Hepatocyte (in vitro differentiated cells): ENCODE measurements around the gene NMNAT2. TPM values are rescaled to one million over a fixed set of nuclear protein-coding genes. Genes with fewer than 3 reads are reported as not detected.

Source experiments
- DNase-seq: peaks from one replicate; pipeline ENCODE4 v3.0.0-alpha.2; 2016; ENCODE audit warnings: low spot score
- H2AFZ ChIP-seq: fragments of 200-600 bp; sonication (generic); 2 replicates; pipeline ENCODE4 v1.6.0; 2016; ENCODE audit warnings: antibody characterized with exemption, mild to moderate bottlenecking
- H3K27ac ChIP-seq: fragments of 200-600 bp; sonication (generic); 2 replicates; pipeline ENCODE4 v1.5.1; 2016; ENCODE audit warnings: mild to moderate bottlenecking
- H3K27me3 ChIP-seq: fragments of 200-600 bp; sonication (generic); 2 replicates; pipeline ENCODE4 v1.6.1; 2016
- H3K36me3 ChIP-seq: fragments of 200-600 bp; sonication (generic); replicated peaks from 2 replicates; pipeline ENCODE4 v1.5.1; 2016; ENCODE audit warnings: low read depth; ENCODE audit not compliant: insufficient read depth
- H3K4me1 ChIP-seq: fragments of 200-600 bp; sonication (generic); 2 replicates; pipeline ENCODE4 v1.5.1; 2016; ENCODE audit warnings: mild to moderate bottlenecking, moderate library complexity; ENCODE audit not compliant: insufficient read depth
- H3K4me2 ChIP-seq: fragments of 200-600 bp; sonication (generic); 2 replicates; pipeline ENCODE4 v1.6.0; 2016
- H3K4me3 ChIP-seq: fragments of 200-600 bp; sonication (generic); 2 replicates; pipeline ENCODE4 v1.5.1; 2016; ENCODE audit warnings: mild to moderate bottlenecking
- H3K79me2 ChIP-seq: fragments of 200-600 bp; sonication (generic); 2 replicates; pipeline ENCODE4 v1.6.0; 2017; ENCODE audit warnings: mild to moderate bottlenecking
- H3K9me2 ChIP-seq: fragments of 200-600 bp; sonication (generic); replicated peaks from 2 replicates; pipeline ENCODE4 v1.6.0; 2017; ENCODE audit warnings: mild to moderate bottlenecking; ENCODE audit not compliant: insufficient read depth
- H3K9me3 ChIP-seq: fragments of 200-600 bp; sonication (generic); 2 replicates; pipeline ENCODE4 v1.5.1; 2016; ENCODE audit warnings: low read depth, mild to moderate bottlenecking
- H4K20me1 ChIP-seq: fragments of 200-600 bp; sonication (generic); 2 replicates; pipeline ENCODE4 v1.6.0; 2016; ENCODE audit warnings: mild to moderate bottlenecking; ENCODE audit not compliant: insufficient read depth, poor library complexity, severe bottlenecking
- EZH2 ChIP-seq: fragments of 200-600 bp; sonication (generic); IDR thresholded peaks from 2 replicates; pipeline ENCODE4 v1.6.1; 2016; ENCODE audit warnings: antibody characterized with exemption, mild to moderate bottlenecking, borderline replicate concordance
- EZH2phosphoT487 ChIP-seq: fragments of 200-600 bp; sonication (generic); IDR thresholded peaks from one replicate; pipeline ENCODE4 v1.6.1; 2018; ENCODE audit warnings: antibody characterized with exemption, mild to moderate bottlenecking, low read depth, moderate library complexity; ENCODE audit not compliant: unreplicated experiment, severe bottlenecking
- WGBS: methylation state at CpG from one replicate; pipeline ENCODE4 v1.1.6; 2016; ENCODE audit warnings: low lambda C conversion rate; ENCODE audit errors: missing lambda C conversion rate; 5-methylcytosine and 5-hydroxymethylcytosine counted together
- polyA plus RNA-seq: library from polyadenylated mRNA; unstranded; fragments of >200 nt; fragmentation: Nextera tagmentation; extraction: Ambion mirVana; gene quantifications from 2 replicates; pipeline ENCODE4 v1.2.1, GENCODE V29; 2016
- total RNA-seq: library from RNA; depleted of rRNA; stranded (reverse); fragments of >200 nt; gene quantifications from 2 replicates; pipeline ENCODE4 v1.2.3, GENCODE V29; 2014
- TF ChIP-seq, protein P1 (sequence below): fragments of 200-600 bp; sonication (generic); IDR thresholded peaks from 2 replicates; pipeline ENCODE4 v1.5.1; 2016; ENCODE audit warnings: antibody characterized with exemption, mild to moderate bottlenecking; ENCODE audit not compliant: poor library complexity

NMNAT2 gene
- total and polyA plus RNA-seq, 2 experiments from 2014 or later: 0.66 to 1.00 TPM

DNA sequence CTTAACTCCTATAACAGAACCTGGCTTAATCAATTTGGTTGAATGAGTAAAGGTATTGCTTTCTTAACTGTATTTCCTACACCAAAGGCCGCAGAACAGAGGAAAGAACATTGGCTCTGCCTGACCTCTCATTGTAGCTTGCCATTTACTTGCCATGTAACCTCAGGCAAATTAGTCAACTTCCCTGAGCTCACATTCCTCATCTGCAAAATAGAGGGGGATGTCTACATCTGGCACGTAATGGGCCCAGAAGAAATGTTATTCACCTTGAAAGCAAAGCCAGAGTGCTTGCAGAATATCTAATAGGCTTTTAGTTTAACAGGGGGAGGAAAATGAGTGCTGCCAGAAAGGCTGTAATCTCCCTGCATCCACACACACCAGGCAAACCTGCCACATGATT lies 187.8 kb downstream of the NMNAT2 start:
- no peak overlapping the region for H3K4me2 ChIP-seq
- H2AFZ ChIP-seq: no peak overlapping the region
- peaks cover 13% of the 10 kb centered on the region for H3K4me1 ChIP-seq
- H3K9me2 ChIP-seq: no peaks in the 10 kb centered on the region
- no peaks in the 10 kb centered on the region for H3K36me3 ChIP-seq
- no peaks in the 10 kb centered on the region for H4K20me1 ChIP-seq
- TF ChIP-seq EZH2 (no peak), EZH2phosphoT487 (no peak)
- TF ChIP-seq, protein P1, sequence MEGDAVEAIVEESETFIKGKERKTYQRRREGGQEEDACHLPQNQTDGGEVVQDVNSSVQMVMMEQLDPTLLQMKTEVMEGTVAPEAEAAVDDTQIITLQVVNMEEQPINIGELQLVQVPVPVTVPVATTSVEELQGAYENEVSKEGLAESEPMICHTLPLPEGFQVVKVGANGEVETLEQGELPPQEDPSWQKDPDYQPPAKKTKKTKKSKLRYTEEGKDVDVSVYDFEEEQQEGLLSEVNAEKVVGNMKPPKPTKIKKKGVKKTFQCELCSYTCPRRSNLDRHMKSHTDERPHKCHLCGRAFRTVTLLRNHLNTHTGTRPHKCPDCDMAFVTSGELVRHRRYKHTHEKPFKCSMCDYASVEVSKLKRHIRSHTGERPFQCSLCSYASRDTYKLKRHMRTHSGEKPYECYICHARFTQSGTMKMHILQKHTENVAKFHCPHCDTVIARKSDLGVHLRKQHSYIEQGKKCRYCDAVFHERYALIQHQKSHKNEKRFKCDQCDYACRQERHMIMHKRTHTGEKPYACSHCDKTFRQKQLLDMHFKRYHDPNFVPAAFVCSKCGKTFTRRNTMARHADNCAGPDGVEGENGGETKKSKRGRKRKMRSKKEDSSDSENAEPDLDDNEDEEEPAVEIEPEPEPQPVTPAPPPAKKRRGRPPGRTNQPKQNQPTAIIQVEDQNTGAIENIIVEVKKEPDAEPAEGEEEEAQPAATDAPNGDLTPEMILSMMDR: no peak
- H3K27ac ChIP-seq: no peak overlapping the region
- no peaks in the 10 kb centered on the region for H3K27me3 ChIP-seq
- WGBS: 75% methylated on average over 2 of the region's 2 CpGs
- no peak for DNase-seq
- no peaks in the 10 kb centered on the region for H3K9me3 ChIP-seq
- H3K79me2 ChIP-seq: no peaks in the 10 kb centered on the region
- H3K4me3 ChIP-seq: no peak overlapping the region

DNA sequence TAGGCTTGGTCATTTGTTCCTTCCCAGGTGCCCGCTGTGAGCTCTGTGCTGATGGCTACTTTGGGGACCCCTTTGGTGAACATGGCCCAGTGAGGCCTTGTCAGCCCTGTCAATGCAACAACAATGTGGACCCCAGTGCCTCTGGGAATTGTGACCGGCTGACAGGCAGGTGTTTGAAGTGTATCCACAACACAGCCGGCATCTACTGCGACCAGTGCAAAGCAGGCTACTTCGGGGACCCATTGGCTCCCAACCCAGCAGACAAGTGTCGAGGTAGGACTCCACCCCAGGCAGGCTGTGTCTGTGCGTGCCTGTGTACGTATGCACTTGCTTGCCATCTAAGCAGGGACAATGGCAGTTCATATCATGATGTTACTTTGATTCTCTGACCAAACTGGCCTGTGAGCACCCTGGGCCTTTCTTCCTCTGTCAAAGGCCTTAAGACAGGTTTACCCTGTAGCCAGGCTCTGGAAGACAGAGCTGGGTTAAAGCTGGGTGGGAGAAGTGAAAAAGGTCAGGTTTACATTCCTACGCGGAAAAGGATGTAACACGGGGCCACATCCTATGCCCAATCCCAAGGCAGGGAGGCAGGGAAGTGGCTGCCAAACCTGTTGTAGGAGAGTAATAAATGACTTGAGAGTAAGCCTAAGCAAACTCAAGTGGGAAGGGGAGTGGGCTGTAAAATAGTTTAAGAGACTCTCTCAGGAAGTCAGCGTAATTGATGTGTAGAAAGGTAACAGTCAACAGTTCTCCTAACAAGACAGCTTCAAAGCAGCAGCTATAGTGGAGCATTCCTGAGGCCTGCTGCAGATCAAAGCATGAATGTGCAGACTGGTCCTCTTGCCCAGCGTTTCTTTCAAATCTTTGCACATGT lies 189.6 kb downstream of the NMNAT2 start:
- H2AFZ ChIP-seq: no peak overlapping the region
- TF ChIP-seq EZH2 (no peak), EZH2phosphoT487 (no peak)
- TF ChIP-seq, protein P1: no peak
- H3K9me3 ChIP-seq: no peaks in the 10 kb centered on the region
- H3K79me2 ChIP-seq: no peaks in the 10 kb centered on the region
- H3K27ac ChIP-seq: peak overlapping the region; percentile 79
- no peak overlapping the region for H3K4me3 ChIP-seq
- H3K4me2 ChIP-seq: no peak overlapping the region
- no peaks in the 10 kb centered on the region for H3K27me3 ChIP-seq
- H3K9me2 ChIP-seq: no peaks in the 10 kb centered on the region
- WGBS: 64% methylated on average over 13 of the region's 13 CpGs
- H4K20me1 ChIP-seq: no peaks in the 10 kb centered on the region
- peak; percentile 51 for DNase-seq
- no peaks in the 10 kb centered on the region for H3K36me3 ChIP-seq
- peaks cover 3% of the 10 kb centered on the region for H3K4me1 ChIP-seq

DNA sequence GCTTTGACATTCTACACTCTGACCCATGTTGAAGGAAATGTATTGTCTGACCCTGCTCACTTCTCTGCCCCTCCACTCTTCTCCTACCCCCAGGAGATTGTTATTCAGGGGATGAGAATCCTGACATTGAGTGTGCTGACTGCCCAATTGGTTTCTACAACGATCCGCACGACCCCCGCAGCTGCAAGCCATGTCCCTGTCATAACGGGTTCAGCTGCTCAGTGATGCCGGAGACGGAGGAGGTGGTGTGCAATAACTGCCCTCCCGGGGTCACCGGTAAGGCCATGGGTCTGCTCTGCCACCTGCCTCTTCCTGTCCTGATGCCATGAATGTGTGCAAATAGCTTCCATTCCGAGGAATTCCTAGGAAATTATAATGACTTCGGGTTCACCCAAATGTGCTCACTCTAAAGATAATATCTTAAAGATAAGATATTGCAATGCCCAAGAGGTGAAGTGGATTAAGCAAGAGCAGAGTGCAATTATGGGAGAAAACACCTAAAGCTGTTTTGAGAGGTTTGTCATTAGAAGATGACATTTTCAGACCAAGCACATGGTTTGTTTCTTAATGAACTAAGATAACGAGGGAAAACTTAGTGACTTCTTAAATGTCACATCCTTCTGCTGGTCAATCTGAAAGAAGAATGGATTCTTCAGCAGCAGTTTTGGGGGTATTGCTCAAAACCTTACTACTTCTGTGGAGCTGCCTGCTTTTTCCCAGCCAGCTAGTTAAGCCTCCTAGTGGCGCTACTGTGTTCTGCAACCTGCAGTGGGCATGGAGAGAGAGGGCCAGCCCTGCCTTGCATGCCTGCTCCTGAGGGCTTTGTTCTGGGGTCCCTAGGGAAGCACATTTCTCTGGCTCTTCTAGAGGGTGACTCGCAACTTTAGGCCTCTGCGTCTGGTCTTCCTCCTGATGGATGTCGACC lies 190.5 kb downstream of the NMNAT2 start:
- peak overlapping the region; percentile 79 for H3K27ac ChIP-seq
- TF ChIP-seq EZH2phosphoT487: no peak
- TF ChIP-seq, protein P1: peak; percentile 52
- H3K36me3 ChIP-seq: no peaks in the 10 kb centered on the region
- H3K4me1 ChIP-seq: peaks cover 3% of the 10 kb centered on the region
- no peak overlapping the region for H2AFZ ChIP-seq
- no peak overlapping the region for H3K4me3 ChIP-seq
- H3K27me3 ChIP-seq: no peaks in the 10 kb centered on the region
- H3K9me3 ChIP-seq: no peaks in the 10 kb centered on the region
- 78% methylated on average over 16 of the region's 16 CpGs for WGBS
- H4K20me1 ChIP-seq: no peaks in the 10 kb centered on the region
- H3K79me2 ChIP-seq: no peaks in the 10 kb centered on the region
- no peaks in the 10 kb centered on the region for H3K9me2 ChIP-seq
- no peak overlapping the region for H3K4me2 ChIP-seq
- DNase-seq: peak; percentile 60
